ENCODE data around the gene PXDN.

PXDN gene

GRCh38 chr2:1627628-1628381, 116.5 kb downstream of the PXDN start:
- ATAC-seq (ENCODE audit: insufficient read depth, low read depth) = no peak
- Histone ChIP-seq H3K4me2 (ENCODE audit: insufficient read depth, low read length) (no peak overlapping the region), H3K27ac (ENCODE audit: low read length) (no peak overlapping the region)

GRCh38 chr2:1626271-1626681, 118.0 kb downstream of the PXDN start:
- H3K36me3 ChIP-seq (ENCODE audit: insufficient read depth, low read length) = no peaks in the 10 kb centered on the region
- no peaks in the 10 kb centered on the region for H4K20me1 ChIP-seq (ENCODE audit: insufficient read depth, low read length)
- no peak overlapping the region for H3K4me2 ChIP-seq (ENCODE audit: insufficient read depth, low read length)
- peaks cover 5% of the 10 kb centered on the region for H3K27me3 ChIP-seq (ENCODE audit: insufficient read depth, low read length, poor library complexity)
- no peaks in the 10 kb centered on the region for H3K79me2 ChIP-seq (ENCODE audit: insufficient read depth, low read length)
- TF ChIP-seq CTCF (IDR thresholded peaks at IDR 0.05; ENCODE audit: borderline replicate concordance, extremely low read depth, low read length, poor library complexity, severe bottlenecking) (no peak), EZH2 (IDR thresholded peaks at IDR 0.05; ENCODE audit: borderline replicate concordance, low read depth, low read length, severe bottlenecking) (no peak)
- H3K4me3 ChIP-seq (ENCODE audit: low read depth in 1 of 2, low read length in 2 of 2) = no peak overlapping the region
- H3K27ac ChIP-seq (ENCODE audit: low read length) = no peak overlapping the region
- ATAC-seq (ENCODE audit: insufficient read depth, low read depth) (no peak), DNase-seq (no peak)
- no peak overlapping the region for H2AFZ ChIP-seq (ENCODE audit: low read depth, low read length)
- no peak overlapping the region for H3K9ac ChIP-seq (ENCODE audit: low read depth, low read length)
- no peaks in the 10 kb centered on the region for H3K4me1 ChIP-seq (ENCODE audit: insufficient read depth, low read length)
- no peaks in the 10 kb centered on the region for H3K9me3 ChIP-seq (ENCODE audit: insufficient read depth, low read length, severe bottlenecking)

More at GRCh38 chr2:1627628-1628381, 116.5 kb downstream of the PXDN start:
- H3K9me3 ChIP-seq (ENCODE audit: insufficient read depth, low read length, severe bottlenecking) = no peaks in the 10 kb centered on the region
- H4K20me1 ChIP-seq (ENCODE audit: insufficient read depth, low read length) = no peaks in the 10 kb centered on the region
- H3K27me3 ChIP-seq (ENCODE audit: insufficient read depth, low read length, poor library complexity) = peaks cover 17% of the 10 kb centered on the region
- no peaks in the 10 kb centered on the region for H3K36me3 ChIP-seq (ENCODE audit: insufficient read depth, low read length)
- no peaks in the 10 kb centered on the region for H3K4me1 ChIP-seq (ENCODE audit: insufficient read depth, low read length)
- TF ChIP-seq CTCF (IDR thresholded peaks at IDR 0.05; ENCODE audit: borderline replicate concordance, extremely low read depth, low read length, poor library complexity, severe bottlenecking) = no peak
- TF ChIP-seq EZH2 (IDR thresholded peaks at IDR 0.05; ENCODE audit: borderline replicate concordance, low read depth, low read length, severe bottlenecking) = no peak
- no peak overlapping the region for H3K4me3 ChIP-seq (ENCODE audit: low read depth in 1 of 2, low read length in 2 of 2)
- H3K9ac ChIP-seq (ENCODE audit: low read depth, low read length) = no peak overlapping the region
- H2AFZ ChIP-seq (ENCODE audit: low read depth, low read length) = no peak overlapping the region
- no peak for DNase-seq
- no peaks in the 10 kb centered on the region for H3K79me2 ChIP-seq (ENCODE audit: insufficient read depth, low read length)

GRCh38 chr2:1625281-1626001, 118.9 kb downstream of the PXDN start:
- no peak for DNase-seq
- H3K4me3 ChIP-seq (ENCODE audit: low read depth in 1 of 2, low read length in 2 of 2) = no peak overlapping the region
- no peaks in the 10 kb centered on the region for H4K20me1 ChIP-seq (ENCODE audit: insufficient read depth, low read length)
- H3K9ac ChIP-seq (ENCODE audit: low read depth, low read length) = no peak overlapping the region
- no peaks in the 10 kb centered on the region for H3K9me3 ChIP-seq (ENCODE audit: insufficient read depth, low read length, severe bottlenecking)
- H3K4me1 ChIP-seq (ENCODE audit: insufficient read depth, low read length) = no peaks in the 10 kb centered on the region
- no peaks in the 10 kb centered on the region for H3K36me3 ChIP-seq (ENCODE audit: insufficient read depth, low read length)
- no peak for ATAC-seq (ENCODE audit: insufficient read depth, low read depth)
- H3K79me2 ChIP-seq (ENCODE audit: insufficient read depth, low read length) = no peaks in the 10 kb centered on the region
- no peak overlapping the region for H2AFZ ChIP-seq (ENCODE audit: low read depth, low read length)
- no peaks in the 10 kb centered on the region for H3K27me3 ChIP-seq (ENCODE audit: insufficient read depth, low read length, poor library complexity)
- no peak overlapping the region for H3K4me2 ChIP-seq (ENCODE audit: insufficient read depth, low read length)
- no peak overlapping the region for H3K27ac ChIP-seq (ENCODE audit: low read length)
- TF ChIP-seq CTCF (IDR thresholded peaks at IDR 0.05; ENCODE audit: borderline replicate concordance, extremely low read depth, low read length, poor library complexity, severe bottlenecking) (no peak), EZH2 (IDR thresholded peaks at IDR 0.05; ENCODE audit: borderline replicate concordance, low read depth, low read length, severe bottlenecking) (no peak)
